Activated CD8-positive, alpha-beta memory T cell treated with anti-CD3 and anti-CD28 coated beads for 24 hours (primary cell): ENCODE results near the gene ROBO2.

Experiments used
- DNase-seq: peaks from one replicate; pipeline ENCODE4 v3.0.0-alpha.2; 2020

ROBO2 gene

DNA sequence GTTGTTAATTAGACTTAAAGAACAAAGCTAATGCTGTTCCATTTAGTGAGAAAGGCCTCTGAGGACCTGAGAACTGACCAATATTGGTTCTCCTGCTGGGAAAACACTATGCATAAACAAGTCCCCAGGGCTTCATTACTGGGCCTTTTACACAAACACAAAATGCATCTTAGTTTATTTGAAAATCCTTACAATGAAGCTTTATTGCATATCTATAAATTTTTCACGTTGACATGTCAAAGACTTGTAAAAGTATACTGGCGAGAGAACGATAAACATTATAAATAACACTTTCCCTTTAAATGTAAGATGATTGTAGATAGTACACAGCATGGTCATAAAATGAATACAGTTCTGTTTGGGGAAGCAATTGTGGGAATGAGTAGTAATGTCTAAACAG lies 151.7 kb downstream of the ROBO2 start:
- no peak for DNase-seq

GRCh38 chr3:77195766-77196545 lies 156.1 kb downstream of the ROBO2 start:
- DNase-seq, result no peak

DNA sequence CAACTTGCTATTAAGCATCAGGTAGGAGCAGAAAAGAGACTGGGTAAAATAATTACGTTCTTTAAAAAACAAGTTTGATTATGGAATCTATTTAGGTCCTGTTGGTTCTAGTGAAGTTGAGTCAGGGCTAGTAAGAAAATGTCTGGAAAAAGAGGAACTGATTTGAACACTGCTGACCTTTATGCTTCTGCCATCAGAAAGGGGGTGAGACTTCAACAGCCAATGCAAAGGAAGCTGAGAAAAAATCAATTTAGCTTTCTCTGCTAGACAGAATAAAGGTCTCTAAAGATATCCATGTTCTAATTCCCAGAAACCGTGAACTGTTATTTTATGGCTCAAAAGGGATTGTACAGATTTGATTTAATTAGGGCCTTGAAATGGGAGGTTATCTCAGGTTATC lies 157.5 kb downstream of the ROBO2 start:
- no peak for DNase-seq

DNA sequence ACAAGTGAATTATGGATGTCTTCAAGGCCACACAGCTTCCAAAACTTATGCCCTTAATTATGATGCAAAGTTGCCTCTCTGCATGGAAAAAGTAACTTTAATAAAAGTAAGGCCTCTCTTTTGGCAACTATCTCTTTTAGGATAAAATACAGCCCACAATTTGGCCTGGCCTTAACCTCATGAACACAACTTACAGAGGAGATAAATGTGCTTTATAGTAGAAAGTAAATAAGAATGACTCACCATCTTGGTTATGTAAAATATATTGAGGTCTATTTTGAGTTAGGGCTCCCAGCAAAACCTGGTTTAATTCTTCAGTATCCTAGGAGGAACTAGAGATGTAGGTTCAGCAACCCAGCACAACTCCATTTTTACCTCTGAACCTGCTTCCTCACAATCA lies 164.0 kb downstream of the ROBO2 start:
- no peak for DNase-seq

DNA sequence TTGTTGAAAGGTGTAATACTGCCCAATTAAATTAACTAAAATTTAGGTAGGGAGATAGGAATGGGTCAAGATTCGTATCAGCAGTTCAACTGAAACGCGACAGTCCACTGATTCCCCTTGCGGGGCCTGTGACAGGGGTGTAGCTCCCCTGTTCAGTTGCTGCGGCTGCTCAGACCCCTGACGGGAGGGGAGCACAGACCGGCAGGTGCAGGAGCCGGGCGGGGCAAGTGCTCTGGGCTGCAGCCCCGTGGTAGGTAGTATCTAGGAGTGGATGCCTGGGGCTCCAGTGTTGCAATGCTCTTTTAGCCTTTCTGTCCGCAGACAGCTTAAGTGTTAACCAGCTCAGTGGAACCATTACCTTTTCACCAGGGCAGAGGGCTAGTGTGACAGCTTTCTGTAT lies 164.9 kb downstream of the ROBO2 start:
- DNase-seq, result no peak

GRCh38 chr3:77207753-77208152 lies 167.9 kb downstream of the ROBO2 start:
- DNase-seq, result no peak

DNA sequence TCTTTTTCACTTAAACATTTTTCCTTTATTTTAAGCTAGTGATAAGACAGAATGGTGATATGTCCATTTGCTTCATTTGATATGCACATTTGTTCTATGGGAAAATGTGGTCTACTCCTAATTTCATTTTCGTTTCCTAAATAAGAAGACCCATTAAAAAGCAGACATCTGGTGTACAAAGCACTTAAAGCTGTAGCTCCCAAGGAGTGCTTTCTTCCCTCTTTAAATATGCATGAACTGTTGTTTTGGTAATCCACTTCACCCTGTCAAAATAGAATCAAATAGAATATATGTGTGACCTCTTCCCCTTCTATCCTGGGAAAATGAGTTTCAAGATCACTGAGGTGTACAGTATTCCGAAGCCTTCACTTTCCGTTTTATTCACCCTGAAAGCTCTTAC lies 182.8 kb downstream of the ROBO2 start:
- no peak for DNase-seq

DNA sequence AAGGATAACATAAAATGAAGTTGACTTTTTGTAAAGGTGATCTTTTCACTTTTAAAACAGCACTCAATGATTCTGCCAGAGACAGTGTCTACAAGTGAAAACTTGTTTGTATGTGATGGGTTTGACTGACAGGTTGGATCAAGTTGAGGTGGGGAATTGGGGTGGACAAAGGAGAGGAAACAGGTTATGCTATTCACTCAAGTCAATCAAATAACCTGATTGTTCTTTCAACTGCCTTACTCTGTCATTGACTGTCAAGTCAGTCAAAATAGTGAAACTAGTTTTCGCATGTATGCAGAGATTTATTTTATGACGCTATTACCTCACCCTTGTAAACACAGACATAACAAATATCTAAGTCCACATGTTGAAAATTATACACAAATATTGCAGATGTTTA lies 187.7 kb downstream of the ROBO2 start:
- DNase-seq, result no peak

GRCh38 chr3:77232557-77232956 lies 192.7 kb downstream of the ROBO2 start:
- DNase-seq, result no peak

GRCh38 chr3:77234004-77234403 lies 194.1 kb downstream of the ROBO2 start:
- DNase-seq, result no peak

DNA sequence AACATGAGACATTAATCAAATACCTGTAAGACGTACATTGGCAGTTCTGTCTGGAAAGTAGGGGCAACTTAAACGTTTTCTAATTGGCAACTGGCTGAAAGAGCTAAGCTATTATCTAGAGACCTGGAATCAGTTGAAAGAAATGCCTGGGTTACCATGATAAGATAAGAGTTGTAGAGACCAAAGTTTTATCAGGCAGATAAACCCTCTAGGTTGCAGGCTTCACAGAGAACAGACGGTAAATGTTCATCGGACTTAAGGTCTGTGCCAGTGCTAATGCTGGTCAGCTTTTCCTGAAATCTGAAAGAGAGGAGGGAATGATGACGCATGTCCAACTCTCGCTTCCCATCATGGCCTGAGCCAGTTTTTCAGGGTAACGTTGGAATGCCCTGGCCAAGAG lies 196.2 kb downstream of the ROBO2 start:
- no peak for DNase-seq

GRCh38 chr3:77240072-77240650 lies 200.3 kb downstream of the ROBO2 start:
- DNase-seq, result no peak

DNA sequence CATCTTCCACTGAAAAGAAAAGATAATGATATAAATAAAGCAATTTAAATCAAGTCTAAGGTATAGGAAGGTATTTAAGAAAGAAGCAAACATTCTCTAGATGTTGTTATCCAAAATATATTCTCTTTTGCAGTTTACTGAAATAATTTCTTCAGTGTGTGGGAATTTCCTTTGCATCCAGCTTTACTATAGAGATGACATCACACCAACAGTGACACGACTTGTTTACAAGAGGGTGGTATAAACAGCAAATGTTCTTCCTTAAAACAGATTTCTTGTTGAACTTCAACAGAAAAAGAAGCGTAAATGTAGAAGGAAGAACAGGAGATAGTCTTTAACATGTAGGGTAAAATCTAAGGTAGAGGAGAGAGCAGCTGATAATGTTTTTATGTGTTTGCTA lies 202.5 kb downstream of the ROBO2 start:
- no peak for DNase-seq

DNA sequence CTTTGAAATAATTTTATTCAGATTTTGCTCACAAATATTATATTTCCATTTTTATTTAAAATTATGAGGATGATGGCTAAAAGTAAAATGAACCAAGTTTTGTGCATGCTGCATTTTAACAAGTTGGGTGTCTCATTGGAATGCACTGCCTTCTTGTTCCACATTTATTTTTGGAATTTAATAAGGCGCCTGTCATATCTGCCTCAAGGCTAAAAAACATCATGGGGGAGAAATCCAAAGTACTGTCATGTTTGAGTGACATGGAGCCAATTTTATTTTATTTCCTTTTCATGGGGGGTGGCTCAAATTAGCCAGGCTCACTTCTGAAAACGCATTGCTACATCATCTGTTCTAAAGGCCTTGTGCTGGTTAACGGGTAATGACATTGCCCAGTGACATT lies 205.1 kb downstream of the ROBO2 start:
- DNase-seq, result no peak

DNA sequence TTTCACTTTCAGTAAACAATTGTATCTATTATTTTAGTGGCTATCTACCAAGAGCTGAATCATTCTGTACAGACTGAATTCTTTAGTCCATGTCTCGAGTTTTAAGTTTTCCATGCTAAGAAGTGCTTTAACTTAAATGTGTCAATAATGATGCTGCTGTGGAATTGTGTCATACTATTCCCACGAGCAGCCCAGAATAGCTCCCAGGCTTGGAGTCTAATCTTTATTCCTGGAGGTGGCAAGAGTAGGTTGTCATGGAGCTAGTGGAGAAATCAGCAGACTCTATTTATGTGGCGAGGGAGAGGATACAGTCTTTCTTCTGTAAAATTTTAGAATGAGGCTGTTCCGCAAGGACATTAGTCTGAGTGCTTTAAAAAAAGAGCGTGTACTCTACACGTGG lies 207.2 kb downstream of the ROBO2 start:
- DNase-seq, result no peak

- no peak for DNase-seq
These were observed 207.9 kb downstream of the ROBO2 start for GRCh38 chr3:77247817-77248216.

DNA sequence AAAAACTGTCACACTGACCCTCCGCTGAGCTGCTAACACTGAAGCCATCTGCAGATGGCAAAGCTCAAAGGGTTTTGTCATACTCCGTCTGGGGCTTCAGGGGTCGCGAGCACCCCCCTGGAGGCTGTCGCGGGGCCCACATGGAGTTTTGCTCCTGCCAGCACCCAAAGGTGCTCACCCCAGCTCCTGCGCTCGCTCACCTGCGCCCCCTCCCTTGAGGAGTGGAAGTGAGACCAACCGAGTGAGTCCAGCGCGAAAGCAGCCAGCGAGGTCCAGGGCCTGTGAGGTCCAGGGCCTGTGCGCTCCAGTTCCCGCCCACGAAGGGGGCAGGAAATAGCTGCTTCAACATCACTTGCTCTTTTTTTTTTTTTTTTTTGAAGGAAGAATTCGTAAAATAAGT lies 208.5 kb downstream of the ROBO2 start:
- DNase-seq, result no peak

DNA sequence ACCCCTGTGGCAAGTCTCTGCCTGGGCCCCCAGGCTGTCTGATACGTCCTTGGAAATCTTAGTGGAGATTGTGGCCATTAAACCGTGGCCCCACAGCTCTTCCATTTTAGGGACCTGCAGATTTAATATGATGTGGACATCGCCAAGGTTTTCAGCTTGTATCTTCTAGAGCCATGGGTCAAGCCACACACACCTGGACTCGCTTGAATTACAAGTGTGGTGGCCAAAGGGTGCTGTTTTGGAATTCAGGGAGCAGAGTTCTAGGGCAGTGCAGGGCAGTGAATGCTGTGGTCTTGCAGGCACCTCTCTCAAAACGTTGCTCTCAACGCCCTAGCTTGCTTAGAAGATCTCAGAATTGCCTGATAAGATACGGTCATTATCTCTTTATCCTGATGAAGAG lies 211.2 kb downstream of the ROBO2 start:
- no peak for DNase-seq

GRCh38 chr3:77254967-77255831 lies 215.3 kb downstream of the ROBO2 start:
- DNase-seq, result no peak

GRCh38 chr3:77256584-77257503 lies 216.9 kb downstream of the ROBO2 start:
- DNase-seq, result no peak

DNA sequence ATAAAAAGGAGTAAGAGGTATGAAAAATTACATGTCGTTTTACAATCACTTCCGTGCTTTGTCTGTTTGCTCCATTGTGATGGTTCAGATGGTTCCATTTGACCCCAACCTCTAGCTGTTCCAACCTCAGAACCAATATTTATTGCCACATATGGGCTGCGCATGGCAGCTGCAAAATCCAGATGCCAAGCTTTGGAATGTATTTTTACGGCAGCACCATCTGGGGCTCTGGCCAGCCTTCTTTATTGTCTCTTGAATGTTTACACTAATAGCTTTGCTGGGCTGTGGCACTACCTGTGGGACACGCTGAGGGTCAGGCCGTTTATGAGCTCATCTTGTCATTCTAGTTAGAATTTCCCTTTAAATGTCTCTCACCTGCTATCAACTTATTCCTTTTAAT lies 219.8 kb downstream of the ROBO2 start:
- DNase-seq, result no peak

DNA sequence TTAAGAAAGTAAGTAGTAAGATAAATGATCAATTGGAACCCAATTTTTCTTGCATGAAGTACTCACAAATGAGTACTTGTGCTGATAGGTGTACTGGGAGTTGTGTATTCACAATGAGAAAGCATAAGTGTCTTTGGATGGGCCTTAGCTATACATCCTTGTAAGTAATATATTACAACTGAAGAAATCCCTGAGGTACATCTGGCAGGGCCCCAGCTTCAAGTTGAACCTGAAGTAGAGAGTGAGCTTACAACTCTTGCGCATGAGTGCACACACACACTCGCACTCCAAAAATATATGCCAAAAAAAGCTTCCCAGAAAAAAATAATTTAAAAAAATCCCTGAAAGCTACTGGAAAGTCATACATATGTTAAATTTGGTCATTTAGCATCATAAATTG lies 222.5 kb downstream of the ROBO2 start:
- DNase-seq, result no peak

GRCh38 chr3:77267589-77267988 lies 227.7 kb downstream of the ROBO2 start:
- DNase-seq, result no peak
